B cell (primary cell): ENCODE measurements around the gene SORL1. TPM values are rescaled to one million over a fixed set of nuclear protein-coding genes. Genes with fewer than 3 reads are reported as not detected.

Experiments used
- ATAC-seq: fragments of 200-7000 bp; cut with Tn5 transposase; one replicate; pipeline ENCODE4 v1.10.0; 2021; ENCODE audit warnings: low read depth, mild to moderate bottlenecking, moderate number of reproducible peaks, moderate library complexity
- CTCF ChIA-PET: fragments of 350-600 bp; sonication (Branson Sonifier 250); formaldehyde crosslinking; loops from one replicate; lab custom pipeline; 2021; ENCODE audit warnings: antibody characterized with exemption, inconsistent platforms; lab: Charles Lee
- POLR2A ChIA-PET: fragments of 350-600 bp; sonication (Branson Sonifier 250); formaldehyde crosslinking; loops from one replicate; lab custom pipeline; 2021; ENCODE audit warnings: antibody characterized with exemption; lab: Charles Lee
- DNase-seq: peaks from one replicate; pipeline ENCODE4 v3.0.0; 2013
- H2AFZ ChIP-seq: 2 replicates; pipeline ENCODE4 v1.6.1; 2012; ENCODE audit warnings: mild to moderate bottlenecking, low read depth, low read length; ENCODE audit not compliant: insufficient read depth, poor library complexity, severe bottlenecking
- H3K27ac ChIP-seq, 2 donors: 1 replicate in 1 of 2; 2 replicates in 1 of 2; pipeline ENCODE4 v1.5.1; 2012 to 2013; ENCODE audit warnings: low read length in 2 of 2, mild to moderate bottlenecking in 2 of 2, moderate library complexity in 1 of 2
- H3K27me3 ChIP-seq, 4 experiments: fragments of 200-600 bp in 1 of 4; sonication (generic) in 1 of 4; replicated peaks in 1 of 4; 1 replicate in 2 of 4; 2 replicates in 2 of 4; pipeline versions ENCODE4 v1.6.1 to v1.7.0; 2013 to 2016; ENCODE audit warnings: low read length in 3 of 4, mild to moderate bottlenecking in 2 of 4, mixed read lengths in 1 of 4, moderate library complexity in 1 of 4; ENCODE audit not compliant: insufficient read depth in 4 of 4, control insufficient read depth in 3 of 4; ENCODE audit errors: control extremely low read depth in 1 of 4
- H3K36me3 ChIP-seq, 2 experiments: replicated peaks in 1 of 2; 1 replicate in 1 of 2; 2 replicates in 1 of 2; pipeline versions ENCODE4 v1.6.1 to v1.7.1; 2013; ENCODE audit warnings: low read length in 1 of 2; ENCODE audit not compliant: insufficient read depth in 2 of 2, control insufficient read depth in 1 of 2; ENCODE audit errors: control extremely low read depth in 1 of 2, extremely low read depth in 1 of 2
- H3K4me1 ChIP-seq, 2 donors: fragments of 200-600 bp in 1 of 2; sonication (generic) in 1 of 2; 1 replicate in 1 of 2; 2 replicates in 1 of 2; pipeline versions ENCODE4 v1.5.1 to v1.6.1; 2013 to 2017; ENCODE audit warnings: low read length in 2 of 2; ENCODE audit not compliant: control insufficient read depth in 2 of 2, insufficient read depth in 2 of 2
- H3K4me2 ChIP-seq: replicated peaks from 2 replicates; pipeline ENCODE3; 2012; ENCODE audit warnings: mild to moderate bottlenecking, low read depth, low read length; ENCODE audit not compliant: poor library complexity, severe bottlenecking
- H3K4me3 ChIP-seq, 5 experiments: fragments of 200-600 bp in 1 of 5; sonication (generic) in 1 of 5; 1 replicate in 3 of 5; 2 replicates in 2 of 5; pipeline versions ENCODE4 v1.5.1 to v1.7.0; 2011 to 2016; ENCODE audit warnings: low read length in 4 of 5, mild to moderate bottlenecking in 4 of 5, low read depth in 2 of 5, control low read depth in 1 of 5, moderate library complexity in 1 of 5; ENCODE audit not compliant: insufficient read depth in 1 of 5; ENCODE audit errors: control extremely low read depth in 1 of 5, extremely low read depth in 1 of 5
- H3K79me2 ChIP-seq: fragments of 200-600 bp; sonication (generic); one replicate; pipeline ENCODE4 v1.6.0; 2016; ENCODE audit warnings: low read length; ENCODE audit not compliant: control insufficient read depth, insufficient read depth
- H3K9ac ChIP-seq: fragments of 200-600 bp; sonication (generic); 2 replicates; pipeline ENCODE4 v1.6.1; 2017; ENCODE audit warnings: mild to moderate bottlenecking, low read length, moderate library complexity
- H3K9me3 ChIP-seq, 3 donors: one replicate each; pipeline versions ENCODE4 v1.6.1 to v1.7.1; 2013; ENCODE audit warnings: low read length in 2 of 3; ENCODE audit not compliant: control insufficient read depth in 2 of 3, insufficient read depth in 1 of 3; ENCODE audit errors: control extremely low read depth in 1 of 3
- H4K20me1 ChIP-seq: 2 replicates; pipeline ENCODE4 v1.6.0; 2012; ENCODE audit warnings: mild to moderate bottlenecking, low read length; ENCODE audit not compliant: insufficient read depth, control insufficient read depth, poor library complexity, severe bottlenecking
- H3K27ac Mint-ChIP-seq: one replicate; pipeline ENCODE4 v1.8.0; 2021; ENCODE audit warnings: mixed read lengths
- H3K27me3 Mint-ChIP-seq: one replicate; pipeline ENCODE4 v1.8.0; 2021; ENCODE audit warnings: mixed read lengths
- H3K4me1 Mint-ChIP-seq: one replicate; pipeline ENCODE4 v1.8.0; 2021; ENCODE audit warnings: mixed read lengths
- H3K4me3 Mint-ChIP-seq: one replicate; pipeline ENCODE4 v1.8.0; 2021; ENCODE audit warnings: mixed read lengths
- H3K9me3 Mint-ChIP-seq: one replicate; pipeline ENCODE4 v1.8.0; 2022; ENCODE audit warnings: mixed read lengths; ENCODE audit not compliant: insufficient read depth
- CTCF ChIP-seq: fragments of 200-600 bp; IDR thresholded peaks from one replicate; pipeline ENCODE4 v1.8.0; 2022; ENCODE audit warnings: antibody characterized with exemption, mild to moderate bottlenecking
- EZH2 ChIP-seq: IDR thresholded peaks from 2 replicates; pipeline ENCODE4 v1.6.1; 2012; ENCODE audit warnings: borderline replicate concordance, low read depth, mild to moderate bottlenecking, moderate library complexity, low read length; ENCODE audit not compliant: insufficient read depth, poor library complexity, severe bottlenecking
- WGBS: methylation state at CpG from one replicate; pipeline ENCODE4 v1.1.5; 2013; ENCODE audit warnings: missing lambda C conversion rate; ENCODE audit not compliant: insufficient coverage; 5-methylcytosine and 5-hydroxymethylcytosine counted together
- intact Hi-C: fragments of 100-400 bp; cut with micrococcal nuclease; formaldehyde crosslinking; loops from one replicate; pipeline ENCODE4 v1.10.0; 2022
- polyA plus RNA-seq: library from polyadenylated mRNA; depleted of rRNA; stranded (reverse); fragments of >200 nt; gene quantifications from 2 replicates; pipeline ENCODE4 v1.2.3, GENCODE V29; 2012
- total RNA-seq, 2 donors: library from RNA; stranded (reverse); fragments of 120-200 nt in 1 of 2; gene quantifications; 1 replicate in 1 of 2; 2 replicates in 1 of 2; pipeline versions ENCODE4 v1.2.3 to v1.2.4, GENCODE V29; 2013 to 2022

Gene SORL1
- total and polyA plus RNA-seq, 2 donors (not counting 1 experiment from before 2014, with no cell fraction given), result 13.0 to 396 TPM

DNA sequence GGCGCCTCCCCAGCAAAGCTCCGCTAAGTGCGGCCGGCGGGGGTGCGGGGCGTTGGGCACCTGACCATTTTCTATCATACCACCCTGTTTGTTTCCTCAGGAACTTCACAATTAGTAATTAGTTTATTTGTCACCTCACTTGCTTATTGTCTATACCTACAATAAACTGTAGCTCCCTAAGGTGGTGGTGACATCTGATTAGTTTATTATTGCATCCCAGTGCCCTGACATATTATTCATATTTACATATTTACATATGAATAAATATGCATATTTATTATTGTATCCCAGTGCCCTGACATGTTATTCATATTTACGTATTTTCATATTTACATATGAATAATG, 24.7 kb upstream of the SORL1 start:
- H3K4me3 ChIP-seq, result peak overlapping the region in 3 of 5 experiments; percentile 37 to 54 (median 49)
- peaks cover 78% of the 10 kb centered on the region for H3K4me1 Mint-ChIP-seq
- no peak overlapping the region for H3K27ac ChIP-seq
- no peaks in the 10 kb centered on the region for H3K27me3 ChIP-seq
- peak overlapping the region; percentile 77 for H3K4me3 Mint-ChIP-seq
- WGBS, result 0% methylated on average over 7 of the region's 8 CpGs
- CTCF ChIA-PET, result interaction anchor here (0.6 to 1.8 kb wide), 13 partner anchors 10 to 163 kb away, joined by 3 to 12 read pairs (median 3); no protein-coding TSS in a partner anchor
- no peaks in the 10 kb centered on the region for H3K36me3 ChIP-seq
- peaks cover 2% of the 10 kb centered on the region for H3K9me3 Mint-ChIP-seq
- H3K4me2 ChIP-seq, result peak overlapping the region; percentile 83
- DNase-seq (no peak), ATAC-seq (no peak)
- no peak overlapping the region for H3K27ac Mint-ChIP-seq
- peak overlapping the region; percentile 75 for H2AFZ ChIP-seq
- peaks cover 0 to 6% (median 0%) of the 10 kb centered on the region in 3 donors for H3K9me3 ChIP-seq
- intact Hi-C loops, result loop anchor here (5.0 kb wide), 1 partner anchor 35 kb away; no protein-coding TSS in a partner anchor
- H3K79me2 ChIP-seq, result no peaks in the 10 kb centered on the region
- POLR2A ChIA-PET, result interaction anchor here (0.6 to 1.5 kb wide), 6 partner anchors 10 to 60 kb away, joined by 3 to 9 read pairs (median 4); partner anchors contain the start of gene SORL1-AS1
- peaks cover 46 to 57% of the 10 kb centered on the region in 2 donors for H3K4me1 ChIP-seq
- no peak for TF ChIP-seq CTCF
- no peak for TF ChIP-seq EZH2
- H3K9ac ChIP-seq, result peak overlapping the region; percentile 53
- no peaks in the 10 kb centered on the region for H4K20me1 ChIP-seq
- H3K27me3 Mint-ChIP-seq, result no peaks in the 10 kb centered on the region

DNA sequence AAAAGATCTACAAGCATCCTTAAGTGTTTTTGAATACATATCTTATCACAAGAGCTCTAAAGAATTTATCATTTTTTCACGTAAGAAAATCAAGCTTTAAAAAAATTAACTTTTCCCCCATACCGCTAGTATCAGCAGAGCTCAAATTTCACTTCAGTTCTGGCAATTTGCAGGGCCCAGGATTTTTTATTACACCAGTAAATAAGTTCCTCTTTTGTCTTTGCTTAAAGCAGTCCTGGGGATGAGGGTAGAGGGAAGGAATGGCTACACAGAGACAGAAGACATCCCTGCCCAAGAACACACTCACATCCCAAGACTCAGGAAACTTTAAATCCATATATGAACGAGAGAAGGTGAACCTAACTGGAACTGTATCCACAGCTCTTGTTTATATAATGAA, 22.6 kb upstream of the SORL1 start:
- Histone ChIP-seq H3K27me3 (no peaks in the 10 kb centered on the region), H3K9me3 (peaks cover 0 to 6% (median 0%) of the 10 kb centered on the region in 3 donors), H3K4me2 (peak overlapping the region; percentile 42), H3K27ac (peak overlapping the region; percentile 51 to 78), H3K36me3 (no peaks in the 10 kb centered on the region), H2AFZ (no peak overlapping the region), H3K79me2 (no peaks in the 10 kb centered on the region), H4K20me1 (no peaks in the 10 kb centered on the region), H3K4me3 (no peak overlapping the region), H3K9ac (no peak overlapping the region), H3K4me1 (peaks cover 29 to 42% of the 10 kb centered on the region in 2 donors)
- no peak for TF ChIP-seq EZH2
- no peak for TF ChIP-seq CTCF
- whole genome bisulfite sequencing, result no CpG with 5 or more reads among the region's 3 CpGs
- peak overlapping the region; percentile 88 for H3K27ac Mint-ChIP-seq
- H3K9me3 Mint-ChIP-seq, result no peaks in the 10 kb centered on the region
- H3K4me1 Mint-ChIP-seq, result peaks cover 56% of the 10 kb centered on the region
- DNase-seq (peak; percentile 44), ATAC-seq (no peak)
- intact Hi-C loops, result loop anchor here (5.0 kb wide), 1 partner anchor 33 kb away; no protein-coding TSS in a partner anchor
- H3K4me3 Mint-ChIP-seq, result peak overlapping the region; percentile 72
- ChIA-PET CTCF (interaction anchor here (0.7 to 5.2 kb wide), 17 partner anchors 8 to 162 kb away, joined by 3 to 42 read pairs (median 4); partner anchors contain the start of genes SC5D, SORL1 and SORL1-AS1), POLR2A (interaction anchor here (0.7 to 4.3 kb wide), 5 partner anchors 15 to 65 kb away, joined by 3 to 46 read pairs (median 6); partner anchors contain the start of genes SORL1 and SORL1-AS1)
- H3K27me3 Mint-ChIP-seq, result no peaks in the 10 kb centered on the region
